T-helper 22 cell (primary cell): ENCODE measurements around the gene DPP7.

Source experiments
- DNase-seq: peaks from one replicate; pipeline ENCODE4 v3.0.0-alpha.2; 2020; ENCODE audit warnings: low read depth

The DPP7 gene

GRCh38 chr9:137111788-137112563, 2.6 kb downstream of the DPP7 start:
- DNase-seq: no peak

GRCh38 chr9:137110911-137111787, 3.4 kb downstream of the DPP7 start:
- DNase-seq: no peak

GRCh38 chr9:137110147-137110910, 4.2 kb downstream of the DPP7 start:
- DNase-seq: no peak

- no peak for DNase-seq
These were observed 5.0 kb downstream of the DPP7 start for GRCh38 chr9:137109250-137110146.

- no peak for DNase-seq
These were observed 5.8 kb downstream of the DPP7 start for GRCh38 chr9:137108608-137109249.

- no peak for DNase-seq
These were observed 6.6 kb downstream of the DPP7 start for GRCh38 chr9:137107982-137108381.

- DNase-seq: no peak
These were observed 7.1 kb downstream of the DPP7 start for GRCh38 chr9:137107312-137107921.

- DNase-seq: no peak
These were observed 7.8 kb downstream of the DPP7 start for GRCh38 chr9:137106662-137107250.

- DNase-seq: no peak
These were observed 8.5 kb downstream of the DPP7 start for GRCh38 chr9:137105814-137106661.

GRCh38 chr9:137103206-137103999, 11.1 kb downstream of the DPP7 start:
- no peak for DNase-seq

GRCh38 chr9:137099231-137099630, 15.3 kb downstream of the DPP7 start:
- no peak for DNase-seq

GRCh38 chr9:137097761-137098462, 16.6 kb downstream of the DPP7 start:
- DNase-seq: no peak

GRCh38 chr9:137096785-137097546, 17.6 kb downstream of the DPP7 start:
- no peak for DNase-seq

GRCh38 chr9:137095664-137096517, 18.6 kb downstream of the DPP7 start:
- DNase-seq: peak; percentile 83

GRCh38 chr9:137089232-137089947, 25.1 kb downstream of the DPP7 start:
- DNase-seq: no peak
